ENCODE measurements around the gene RNF8.

The RNF8 gene

DNA sequence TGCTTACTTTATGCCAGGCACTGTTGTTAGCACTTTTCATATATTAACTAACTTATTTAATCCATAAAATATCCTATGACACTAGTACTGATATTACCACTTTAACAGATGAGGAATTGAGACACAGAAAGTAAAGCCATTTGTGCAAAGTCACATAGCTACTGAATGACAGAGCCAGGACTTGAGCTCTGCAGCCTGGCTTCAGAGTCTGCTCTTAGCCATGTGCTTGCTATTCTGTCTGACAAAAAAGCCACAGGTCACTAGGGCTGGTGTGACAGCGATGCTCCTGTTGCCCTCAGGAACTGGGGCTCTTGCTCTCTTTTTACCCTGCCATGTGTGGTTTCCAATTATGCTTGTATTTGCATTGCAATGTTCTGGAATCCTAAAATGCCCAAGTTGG is 44.7 kb upstream of the RNF8 start:
- DNase-seq (ENCODE audit: low read depth) = no peak
- no peak for TF ChIP-seq CTCF (IDR thresholded peaks at IDR 0.05; ENCODE audit: low read length, missing control alignments)
- H3K4me3 ChIP-seq (replicated peaks; ENCODE audit: low read depth, low read length) = no peak overlapping the region

GRCh38 chr6:37309692-37310091 is 44.1 kb upstream of the RNF8 start:
- no peak overlapping the region for H3K4me3 ChIP-seq (replicated peaks; ENCODE audit: low read depth, low read length)
- no peak for DNase-seq (ENCODE audit: low read depth)
- no peak for TF ChIP-seq CTCF (IDR thresholded peaks at IDR 0.05; ENCODE audit: low read length, missing control alignments)

GRCh38 chr6:37310966-37311365 is 42.8 kb upstream of the RNF8 start:
- DNase-seq (ENCODE audit: low read depth) = no peak

DNA sequence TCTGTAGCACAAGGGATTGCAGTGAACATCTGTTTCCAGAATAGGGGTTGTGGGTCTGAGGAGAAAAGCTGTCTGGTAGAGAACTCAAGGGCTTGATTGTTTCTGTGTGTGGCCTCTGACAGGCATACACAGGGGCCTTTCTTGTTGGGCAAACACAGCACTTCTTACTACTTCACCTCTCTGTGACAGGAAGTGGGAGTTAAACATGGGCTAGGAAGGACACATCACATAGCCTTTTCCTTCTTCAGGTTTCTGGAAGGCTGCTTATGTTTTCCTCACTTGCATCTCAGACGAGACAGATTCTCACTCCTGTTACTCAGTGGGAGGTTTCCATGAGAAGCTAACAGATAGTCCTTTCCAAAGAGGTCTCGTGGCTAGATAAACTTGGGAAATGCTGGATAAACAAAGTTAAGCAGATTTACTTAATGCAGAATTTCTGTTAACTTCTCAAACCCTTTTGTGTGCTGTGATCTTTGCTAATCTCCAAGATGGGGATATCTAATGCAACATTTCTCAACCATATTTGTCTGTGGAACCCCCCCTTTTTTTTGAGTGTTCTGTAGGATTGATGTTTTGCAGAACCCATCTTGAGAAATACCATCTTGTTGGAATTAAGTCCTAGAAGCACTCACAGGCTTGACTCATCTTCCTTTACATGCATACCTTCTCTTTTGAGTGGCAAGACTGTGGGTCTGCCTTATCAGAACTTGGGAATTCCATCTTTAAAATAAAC is 41.9 kb upstream of the RNF8 start:
- peak; percentile 62 for DNase-seq (ENCODE audit: low read depth)
- TF ChIP-seq CTCF (IDR thresholded peaks at IDR 0.05; ENCODE audit: low read length, missing control alignments) = no peak
- H3K4me3 ChIP-seq (replicated peaks; ENCODE audit: low read depth, low read length) = no peak overlapping the region

More at GRCh38 chr6:37310966-37311365, 42.8 kb upstream of the RNF8 start:
- no peak for TF ChIP-seq CTCF (IDR thresholded peaks at IDR 0.05; ENCODE audit: low read length, missing control alignments)
- H3K4me3 ChIP-seq (replicated peaks; ENCODE audit: low read depth, low read length) = no peak overlapping the region

- no peak for TF ChIP-seq CTCF (IDR thresholded peaks at IDR 0.05; ENCODE audit: low read length, missing control alignments)
- no peak overlapping the region for H3K4me3 ChIP-seq (replicated peaks; ENCODE audit: low read depth, low read length)
- no peak for DNase-seq (ENCODE audit: low read depth)
Measured at GRCh38 chr6:37313723-37314486, 39.9 kb upstream of the RNF8 start.

GRCh38 chr6:37314487-37315156 is 39.2 kb upstream of the RNF8 start:
- peak; percentile 88 for TF ChIP-seq CTCF (IDR thresholded peaks at IDR 0.05; ENCODE audit: low read length, missing control alignments)
- peak; percentile 90 for DNase-seq (ENCODE audit: low read depth)
- H3K4me3 ChIP-seq (replicated peaks; ENCODE audit: low read depth, low read length) = no peak overlapping the region

Measured in fibroblast of pulmonary artery (primary cell).